ENCODE measurements around the gene COL26A1. TPM values are rescaled to one million over a fixed set of nuclear protein-coding genes. Genes with fewer than 3 reads are reported as not detected.

Gene COL26A1
- total RNA-seq, 2 donors from 2014 or later, result 0.14 TPM; not detected in 1

DNA sequence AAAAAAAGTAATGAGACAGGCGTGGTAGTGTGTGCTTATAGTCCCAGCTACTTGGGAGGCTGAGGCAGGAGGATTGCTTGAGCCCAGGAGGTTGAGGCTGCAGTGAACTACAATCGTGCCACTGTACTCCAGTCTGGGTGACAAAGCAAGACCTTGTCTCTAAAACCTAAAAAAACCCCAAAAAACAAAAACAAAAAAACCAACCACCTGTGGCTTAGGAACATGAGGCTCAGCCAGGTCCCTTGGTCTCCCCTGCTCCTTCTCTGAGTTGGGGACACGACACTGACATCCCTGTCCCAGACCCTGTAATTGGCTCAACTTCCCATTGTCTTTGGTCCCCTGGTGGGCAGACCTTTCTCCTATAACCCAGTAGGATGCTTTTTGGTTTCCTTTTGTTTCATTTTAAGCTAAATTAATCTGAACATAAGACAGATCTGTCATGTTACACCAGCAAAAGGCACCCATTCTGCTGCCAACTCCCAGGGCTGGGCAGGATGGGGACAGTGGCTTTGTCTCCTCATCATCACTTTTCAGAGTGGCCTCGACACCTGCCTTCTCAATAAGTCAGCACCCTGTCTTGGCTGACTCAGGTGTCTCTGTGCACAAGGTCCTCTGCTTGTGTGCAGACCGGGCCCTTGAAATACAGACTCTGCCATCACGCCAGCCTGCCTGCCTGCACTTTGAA lies 192.1 kb downstream of the COL26A1 start:
- no peaks in the 10 kb centered on the region for H3K4me1 ChIP-seq (ENCODE audit: control insufficient read depth in 1 of 2, low read depth in 2 of 2)
- TF ChIP-seq, protein P1, sequence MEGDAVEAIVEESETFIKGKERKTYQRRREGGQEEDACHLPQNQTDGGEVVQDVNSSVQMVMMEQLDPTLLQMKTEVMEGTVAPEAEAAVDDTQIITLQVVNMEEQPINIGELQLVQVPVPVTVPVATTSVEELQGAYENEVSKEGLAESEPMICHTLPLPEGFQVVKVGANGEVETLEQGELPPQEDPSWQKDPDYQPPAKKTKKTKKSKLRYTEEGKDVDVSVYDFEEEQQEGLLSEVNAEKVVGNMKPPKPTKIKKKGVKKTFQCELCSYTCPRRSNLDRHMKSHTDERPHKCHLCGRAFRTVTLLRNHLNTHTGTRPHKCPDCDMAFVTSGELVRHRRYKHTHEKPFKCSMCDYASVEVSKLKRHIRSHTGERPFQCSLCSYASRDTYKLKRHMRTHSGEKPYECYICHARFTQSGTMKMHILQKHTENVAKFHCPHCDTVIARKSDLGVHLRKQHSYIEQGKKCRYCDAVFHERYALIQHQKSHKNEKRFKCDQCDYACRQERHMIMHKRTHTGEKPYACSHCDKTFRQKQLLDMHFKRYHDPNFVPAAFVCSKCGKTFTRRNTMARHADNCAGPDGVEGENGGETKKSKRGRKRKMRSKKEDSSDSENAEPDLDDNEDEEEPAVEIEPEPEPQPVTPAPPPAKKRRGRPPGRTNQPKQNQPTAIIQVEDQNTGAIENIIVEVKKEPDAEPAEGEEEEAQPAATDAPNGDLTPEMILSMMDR (IDR thresholded peaks at IDR 0.05), result no peak
- H3K27me3 ChIP-seq (replicated peaks; ENCODE audit: insufficient read depth), result no peaks in the 10 kb centered on the region
- H3K4me3 ChIP-seq, result no peak overlapping the region
- no peak overlapping the region for H3K27ac ChIP-seq
- ATAC-seq (ENCODE audit: insufficient number of reproducible peaks, low FRiP score, low read depth), result no peak
- no peaks in the 10 kb centered on the region for H3K36me3 ChIP-seq
- H3K9me3 ChIP-seq, result no peaks in the 10 kb centered on the region
- no peak for DNase-seq (ENCODE audit: low spot score)

- ATAC-seq (ENCODE audit: insufficient number of reproducible peaks, low FRiP score, low read depth) (no peak), DNase-seq (ENCODE audit: low spot score) (no peak)
- TF ChIP-seq, protein P1 (IDR thresholded peaks at IDR 0.05), result no peak
- no peaks in the 10 kb centered on the region for H3K4me1 ChIP-seq (ENCODE audit: control insufficient read depth in 1 of 2, low read depth in 2 of 2)
- no peak overlapping the region for H3K4me3 ChIP-seq
- H3K36me3 ChIP-seq, result no peaks in the 10 kb centered on the region
- H3K27ac ChIP-seq, result no peak overlapping the region
- no peaks in the 10 kb centered on the region for H3K9me3 ChIP-seq
- H3K27me3 ChIP-seq (replicated peaks; ENCODE audit: insufficient read depth), result no peaks in the 10 kb centered on the region
Measured at GRCh38 chr7:101555269-101555920, 192.7 kb downstream of the COL26A1 start.

GRCh38 chr7:101555921-101556275 lies 193.2 kb downstream of the COL26A1 start:
- H3K27ac ChIP-seq, result no peak overlapping the region
- H3K36me3 ChIP-seq, result no peaks in the 10 kb centered on the region
- TF ChIP-seq, protein P1 (IDR thresholded peaks at IDR 0.05), result no peak
- no peak for DNase-seq (ENCODE audit: low spot score)
- no peaks in the 10 kb centered on the region for H3K4me1 ChIP-seq (ENCODE audit: control insufficient read depth in 1 of 2, low read depth in 2 of 2)
- no peak overlapping the region for H3K4me3 ChIP-seq
- no peaks in the 10 kb centered on the region for H3K9me3 ChIP-seq
- H3K27me3 ChIP-seq (replicated peaks; ENCODE audit: insufficient read depth), result no peaks in the 10 kb centered on the region
- ATAC-seq (ENCODE audit: insufficient number of reproducible peaks, low FRiP score, low read depth), result no peak

DNA sequence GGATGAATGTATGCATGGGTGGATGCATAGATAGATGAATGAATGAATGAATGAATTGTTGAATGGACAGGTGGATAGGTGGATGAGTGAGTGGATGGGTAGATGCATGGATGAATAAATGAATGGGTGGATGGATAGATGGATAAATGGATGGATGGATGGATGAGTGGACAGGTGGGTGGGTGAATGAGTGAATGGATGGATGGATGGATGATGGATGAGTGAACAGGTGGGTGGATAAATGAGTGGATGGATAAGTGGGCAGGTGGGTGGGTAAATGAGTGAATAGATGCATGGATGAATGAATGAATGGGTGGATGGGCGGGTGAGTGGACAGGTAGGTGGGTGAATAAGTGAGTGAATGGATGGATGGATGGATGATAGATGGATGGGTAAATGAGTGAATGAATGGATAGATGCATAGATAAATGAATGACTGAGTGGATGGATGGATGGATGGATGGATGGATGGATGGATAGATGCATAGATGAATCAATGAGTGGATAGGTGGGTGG lies 193.8 kb downstream of the COL26A1 start:
- H3K27me3 ChIP-seq (replicated peaks; ENCODE audit: insufficient read depth), result no peaks in the 10 kb centered on the region
- H3K4me3 ChIP-seq, result no peak overlapping the region
- DNase-seq (ENCODE audit: low spot score), result no peak
- no peak overlapping the region for H3K27ac ChIP-seq
- TF ChIP-seq, protein P1 (IDR thresholded peaks at IDR 0.05), result no peak
- H3K36me3 ChIP-seq, result no peaks in the 10 kb centered on the region
- H3K4me1 ChIP-seq (ENCODE audit: control insufficient read depth in 1 of 2, low read depth in 2 of 2), result no peaks in the 10 kb centered on the region
- no peaks in the 10 kb centered on the region for H3K9me3 ChIP-seq
- no peak for ATAC-seq (ENCODE audit: insufficient number of reproducible peaks, low FRiP score, low read depth)

GRCh38 chr7:101557421-101557820 lies 194.7 kb downstream of the COL26A1 start:
- TF ChIP-seq, protein P1 (IDR thresholded peaks at IDR 0.05), result no peak
- DNase-seq (ENCODE audit: low spot score) (no peak), ATAC-seq (ENCODE audit: insufficient number of reproducible peaks, low FRiP score, low read depth) (no peak)
- Histone ChIP-seq H3K36me3 (no peaks in the 10 kb centered on the region), H3K9me3 (no peaks in the 10 kb centered on the region), H3K27me3 (replicated peaks; ENCODE audit: insufficient read depth) (no peaks in the 10 kb centered on the region), H3K4me3 (no peak overlapping the region), H3K27ac (no peak overlapping the region), H3K4me1 (ENCODE audit: control insufficient read depth in 1 of 2, low read depth in 2 of 2) (no peaks in the 10 kb centered on the region)
